ENCODE results near the gene CACNA2D1.

CACNA2D1 gene

DNA sequence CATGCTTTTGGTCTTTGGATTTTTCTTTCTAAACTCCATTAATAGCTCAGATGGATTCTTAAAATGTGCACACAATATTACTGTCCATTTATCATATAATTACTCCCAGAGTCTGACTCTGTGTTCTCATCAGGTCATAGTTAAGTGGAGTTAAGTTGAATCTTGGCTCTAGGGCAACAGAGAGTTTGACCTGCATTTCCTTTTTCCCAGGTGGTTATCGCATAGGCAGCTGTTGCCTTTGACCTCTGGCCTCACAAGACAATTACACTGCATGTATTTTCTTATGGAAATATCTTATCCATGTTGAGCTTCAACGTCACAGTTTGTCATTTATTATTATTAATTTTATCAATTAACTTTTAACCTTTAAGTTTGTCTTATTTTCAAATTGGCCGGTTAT, 436.3 kb downstream of the CACNA2D1 start:
- in situ Hi-C loops (cut with HindIII; ENCODE audit: low pct_ligation_motif_present, low sequenced_read_pairs): no loop called here
- TF ChIP-seq, protein P1, sequence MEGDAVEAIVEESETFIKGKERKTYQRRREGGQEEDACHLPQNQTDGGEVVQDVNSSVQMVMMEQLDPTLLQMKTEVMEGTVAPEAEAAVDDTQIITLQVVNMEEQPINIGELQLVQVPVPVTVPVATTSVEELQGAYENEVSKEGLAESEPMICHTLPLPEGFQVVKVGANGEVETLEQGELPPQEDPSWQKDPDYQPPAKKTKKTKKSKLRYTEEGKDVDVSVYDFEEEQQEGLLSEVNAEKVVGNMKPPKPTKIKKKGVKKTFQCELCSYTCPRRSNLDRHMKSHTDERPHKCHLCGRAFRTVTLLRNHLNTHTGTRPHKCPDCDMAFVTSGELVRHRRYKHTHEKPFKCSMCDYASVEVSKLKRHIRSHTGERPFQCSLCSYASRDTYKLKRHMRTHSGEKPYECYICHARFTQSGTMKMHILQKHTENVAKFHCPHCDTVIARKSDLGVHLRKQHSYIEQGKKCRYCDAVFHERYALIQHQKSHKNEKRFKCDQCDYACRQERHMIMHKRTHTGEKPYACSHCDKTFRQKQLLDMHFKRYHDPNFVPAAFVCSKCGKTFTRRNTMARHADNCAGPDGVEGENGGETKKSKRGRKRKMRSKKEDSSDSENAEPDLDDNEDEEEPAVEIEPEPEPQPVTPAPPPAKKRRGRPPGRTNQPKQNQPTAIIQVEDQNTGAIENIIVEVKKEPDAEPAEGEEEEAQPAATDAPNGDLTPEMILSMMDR (IDR thresholded peaks at IDR 0.05; ENCODE audit: low read depth, low read length, missing control alignments): no peak
- no peak overlapping the region for H3K4me3 ChIP-seq (ENCODE audit: low read depth, low read length)
- peaks cover 4% of the 10 kb centered on the region for H3K36me3 ChIP-seq (replicated peaks)
- H3K27ac ChIP-seq: no peak overlapping the region
- H3K27me3 ChIP-seq (replicated peaks): no peaks in the 10 kb centered on the region
- no peak for DNase-seq

DNA sequence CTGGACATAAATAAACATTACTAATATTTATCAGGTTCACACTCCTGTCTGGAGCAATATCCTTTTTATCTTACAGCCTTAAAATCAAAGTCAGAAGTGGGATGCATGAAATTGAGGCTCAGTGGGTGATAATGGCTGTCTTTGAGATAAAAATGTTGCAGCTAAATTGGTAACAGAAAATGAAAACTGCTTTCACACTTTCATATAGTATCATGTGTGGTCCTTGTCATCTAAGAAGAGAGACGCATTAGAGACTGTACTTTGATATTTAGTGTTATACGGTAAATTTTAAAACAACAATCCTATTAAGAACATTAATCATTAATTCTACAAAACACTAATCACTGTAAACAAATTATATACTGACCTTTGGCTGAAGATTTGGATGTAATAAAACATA, 438.5 kb downstream of the CACNA2D1 start:
- no peak overlapping the region for H3K27ac ChIP-seq
- no peaks in the 10 kb centered on the region for H3K27me3 ChIP-seq (replicated peaks)
- H3K4me3 ChIP-seq (ENCODE audit: low read depth, low read length): no peak overlapping the region
- no peak for DNase-seq
- peaks cover 2% of the 10 kb centered on the region for H3K36me3 ChIP-seq (replicated peaks)
- in situ Hi-C loops (cut with HindIII; ENCODE audit: low pct_ligation_motif_present, low sequenced_read_pairs): no loop called here
- TF ChIP-seq, protein P1 (IDR thresholded peaks at IDR 0.05; ENCODE audit: low read depth, low read length, missing control alignments): no peak

DNA sequence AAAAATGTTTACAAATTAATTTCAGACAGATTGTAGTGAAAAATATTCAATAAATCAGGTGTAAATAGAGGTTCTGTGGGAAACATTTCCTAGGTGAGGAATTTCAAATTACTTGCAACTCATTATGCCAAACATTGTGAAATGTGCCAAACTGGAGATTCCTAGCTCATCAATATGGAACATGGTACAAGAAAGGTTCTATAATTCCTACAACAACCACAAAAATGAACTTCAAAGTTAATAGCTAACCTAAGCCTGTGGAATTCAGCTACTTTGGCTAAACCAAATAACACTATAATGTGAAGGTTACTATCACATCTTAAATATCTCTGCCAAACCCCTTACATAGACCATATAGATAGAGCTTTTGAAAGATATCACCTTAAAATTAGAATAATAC, 450.4 kb downstream of the CACNA2D1 start:
- Histone ChIP-seq H3K4me3 (ENCODE audit: low read depth, low read length) (no peak overlapping the region), H3K36me3 (replicated peaks) (peaks cover 2% of the 10 kb centered on the region), H3K27ac (no peak overlapping the region), H3K27me3 (replicated peaks) (no peaks in the 10 kb centered on the region)
- TF ChIP-seq, protein P1 (IDR thresholded peaks at IDR 0.05; ENCODE audit: low read depth, low read length, missing control alignments): no peak
- in situ Hi-C loops (cut with HindIII; ENCODE audit: low pct_ligation_motif_present, low sequenced_read_pairs): no loop called here
- no peak for DNase-seq

DNA sequence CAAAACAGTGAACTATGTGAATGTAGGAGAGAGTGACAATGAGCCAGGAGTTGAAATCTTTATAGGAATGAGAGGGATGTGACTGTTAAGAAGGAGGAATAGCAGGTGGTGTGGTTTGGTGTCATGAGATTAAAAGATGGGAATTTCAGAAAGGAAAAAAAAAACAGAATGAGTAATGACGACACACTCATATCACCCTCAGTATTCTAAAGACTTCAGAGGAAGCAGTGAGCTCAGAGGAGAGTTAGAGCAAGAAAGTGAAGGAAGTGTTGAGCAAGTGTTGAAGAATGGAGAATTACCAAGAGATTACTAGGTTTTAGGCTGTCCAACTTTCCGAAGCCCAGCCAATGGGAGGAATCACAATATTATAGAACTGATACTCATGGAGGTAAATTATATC, 453.2 kb downstream of the CACNA2D1 start:
- Histone ChIP-seq H3K36me3 (replicated peaks) (peaks cover 2% of the 10 kb centered on the region), H3K27me3 (replicated peaks) (no peaks in the 10 kb centered on the region), H3K27ac (no peak overlapping the region), H3K4me3 (ENCODE audit: low read depth, low read length) (no peak overlapping the region)
- peak; percentile 6 for DNase-seq
- in situ Hi-C loops (cut with HindIII; ENCODE audit: low pct_ligation_motif_present, low sequenced_read_pairs): no loop called here
- TF ChIP-seq, protein P1 (IDR thresholded peaks at IDR 0.05; ENCODE audit: low read depth, low read length, missing control alignments): no peak

DNA sequence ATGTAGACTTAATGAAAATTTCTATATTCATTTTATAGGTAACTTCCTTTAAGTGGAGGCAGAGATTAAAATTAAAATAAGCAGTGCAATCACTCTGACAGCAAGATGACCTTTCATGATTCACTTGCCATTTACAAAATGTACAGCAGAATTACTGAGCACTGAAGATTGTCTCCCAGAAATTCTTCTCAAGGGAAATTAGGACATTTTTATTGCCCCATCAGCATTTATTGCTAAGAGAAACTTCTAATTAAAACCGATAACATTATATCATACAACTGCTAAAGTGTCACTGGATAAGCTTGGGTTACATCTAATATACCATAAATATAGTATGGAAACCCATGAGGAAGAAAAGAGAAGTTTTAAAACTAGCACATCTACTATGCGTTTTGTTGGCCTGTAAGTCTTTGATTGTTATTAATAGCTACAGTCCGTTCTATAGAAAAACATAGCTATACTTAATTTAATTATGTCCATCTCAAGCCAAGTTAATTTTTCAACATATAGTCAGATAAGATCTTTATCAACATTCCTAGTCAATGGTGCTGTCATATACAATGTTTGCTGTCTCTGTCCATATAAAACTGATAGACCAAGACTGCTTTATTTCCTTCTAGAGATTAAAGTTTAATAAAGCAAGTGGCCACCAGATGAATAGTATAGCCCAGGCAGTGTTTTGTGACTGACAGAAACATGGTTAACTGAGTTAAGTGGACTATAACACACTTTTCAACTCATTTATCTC, 456.7 kb downstream of the CACNA2D1 start:
- H3K4me3 ChIP-seq (ENCODE audit: low read depth, low read length): no peak overlapping the region
- TF ChIP-seq, protein P1 (IDR thresholded peaks at IDR 0.05; ENCODE audit: low read depth, low read length, missing control alignments): no peak
- peaks cover 5% of the 10 kb centered on the region for H3K36me3 ChIP-seq (replicated peaks)
- H3K27ac ChIP-seq: no peak overlapping the region
- no peaks in the 10 kb centered on the region for H3K27me3 ChIP-seq (replicated peaks)
- DNase-seq: no peak
- in situ Hi-C loops (cut with HindIII; ENCODE audit: low pct_ligation_motif_present, low sequenced_read_pairs): no loop called here

DNA sequence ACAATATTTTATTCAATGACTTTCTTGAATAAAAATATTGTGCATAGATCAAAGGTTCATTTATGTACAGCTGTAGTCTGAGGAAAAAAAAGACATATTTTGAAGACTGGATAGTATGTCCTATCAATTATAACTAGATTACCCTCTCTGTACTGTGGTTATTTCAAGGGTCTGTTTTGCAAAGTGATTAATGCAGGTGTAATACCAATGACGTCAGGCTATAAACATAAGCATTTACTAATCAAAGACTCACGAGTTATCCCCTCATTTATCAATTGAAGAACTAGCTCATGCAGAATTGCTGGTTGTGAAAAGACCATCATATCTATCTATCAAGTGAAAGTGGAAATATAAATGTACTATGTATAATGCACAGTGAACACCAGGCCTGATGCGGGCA, 460.2 kb downstream of the CACNA2D1 start:
- Histone ChIP-seq H3K4me3 (ENCODE audit: low read depth, low read length) (no peak overlapping the region), H3K36me3 (replicated peaks) (peaks cover 7% of the 10 kb centered on the region), H3K27ac (no peak overlapping the region), H3K27me3 (replicated peaks) (no peaks in the 10 kb centered on the region)
- TF ChIP-seq, protein P1 (IDR thresholded peaks at IDR 0.05; ENCODE audit: low read depth, low read length, missing control alignments): no peak
- DNase-seq: no peak
- in situ Hi-C loops (cut with HindIII; ENCODE audit: low pct_ligation_motif_present, low sequenced_read_pairs): no loop called here
